HUES64 (cell line): ENCODE data around the gene MCTS1.
"Not testable (repeated sequence)": the region's sequence is repeated elsewhere in the genome, so short reads cannot be mapped to it uniquely, and the experiment has no call there.

Experiments used
- H3K27ac ChIP-seq: 2 replicates; pipeline ENCODE4 v1.7.0; 2013; ENCODE audit warnings: low read depth, low read length, inconsistent platforms
- H3K27me3 ChIP-seq: 2 replicates; pipeline ENCODE4 v1.6.1; 2013; ENCODE audit warnings: mild to moderate bottlenecking, low read length; ENCODE audit not compliant: insufficient read depth
- H3K36me3 ChIP-seq: 2 replicates; pipeline ENCODE4 v1.6.1; 2013; ENCODE audit warnings: mild to moderate bottlenecking, low read length; ENCODE audit not compliant: insufficient read depth
- H3K4me1 ChIP-seq: 2 replicates; pipeline ENCODE4 v1.6.1; 2013; ENCODE audit warnings: mild to moderate bottlenecking, low read length, moderate library complexity; ENCODE audit not compliant: insufficient read depth
- H3K4me3 ChIP-seq: 2 replicates; pipeline ENCODE4 v1.5.1; 2013; ENCODE audit warnings: mild to moderate bottlenecking, low read length, moderate library complexity
- H3K9ac ChIP-seq: 2 replicates; pipeline ENCODE4 v1.6.1; 2013; ENCODE audit warnings: mild to moderate bottlenecking, low read depth, low read length
- H3K9me3 ChIP-seq: 2 replicates; pipeline ENCODE4 v1.6.1; 2013; ENCODE audit warnings: low read depth, low read length; ENCODE audit not compliant: insufficient read depth
- WGBS: fragments of 150-250, 120-280 bp; methylation state at CpG from one replicate; pipeline ENCODE4 v1.1.7; 2013; ENCODE audit warnings: missing lambda C conversion rate; 5-methylcytosine and 5-hydroxymethylcytosine counted together

The MCTS1 gene

DNA sequence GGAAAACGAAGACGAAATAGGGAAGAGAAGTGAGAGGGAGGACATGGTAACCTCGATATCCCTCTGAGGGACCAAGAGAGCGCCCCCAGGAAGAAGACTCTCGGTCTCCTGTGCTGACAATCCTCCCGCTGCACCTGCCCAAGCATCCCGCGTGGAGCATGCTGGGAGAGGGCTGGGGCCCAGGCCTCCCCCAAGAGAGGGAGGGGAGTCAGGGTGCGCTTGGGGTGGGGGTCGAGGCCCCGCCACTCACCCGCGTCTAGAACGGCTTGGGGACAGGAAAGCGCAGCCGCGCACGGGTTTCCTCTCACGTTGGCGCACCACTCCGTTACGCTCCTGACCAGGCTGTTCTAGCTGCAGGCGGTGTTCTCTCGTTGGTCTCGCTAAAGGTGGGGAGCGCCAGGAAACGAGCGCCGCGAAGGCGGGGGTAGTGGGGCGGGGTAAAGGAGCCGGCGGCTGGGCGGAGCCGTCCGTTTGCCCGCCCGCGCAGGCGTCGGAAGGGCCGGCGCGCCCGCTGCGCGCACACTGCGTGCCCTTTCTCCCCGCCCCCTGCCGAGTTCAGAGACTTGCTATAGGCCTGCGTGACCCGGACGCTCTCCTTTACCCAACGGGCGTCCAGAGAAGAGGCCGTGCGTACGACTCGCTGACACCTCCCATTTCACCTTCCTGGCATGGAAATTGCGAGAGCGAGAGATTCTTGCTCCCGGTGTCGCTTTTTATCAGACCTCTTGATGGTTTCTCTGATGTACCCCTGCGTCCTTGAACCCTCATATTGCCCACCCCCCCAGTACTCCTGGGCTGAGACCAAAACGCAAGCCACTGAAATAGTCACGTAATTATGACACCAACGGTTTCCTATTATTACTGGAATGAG is 26.0 kb downstream of the MCTS1 start, which contains the start of gene C1GALT1C1:
TSS of gene C1GALT1C1 (minus strand) at position 388 of the 871 bp plus-strand sequence. CDS start 2,888 bp downstream, outside the sequence.
- peak within 1 kb of the TSS; percentile 89 for H3K4me3 ChIP-seq

DNA sequence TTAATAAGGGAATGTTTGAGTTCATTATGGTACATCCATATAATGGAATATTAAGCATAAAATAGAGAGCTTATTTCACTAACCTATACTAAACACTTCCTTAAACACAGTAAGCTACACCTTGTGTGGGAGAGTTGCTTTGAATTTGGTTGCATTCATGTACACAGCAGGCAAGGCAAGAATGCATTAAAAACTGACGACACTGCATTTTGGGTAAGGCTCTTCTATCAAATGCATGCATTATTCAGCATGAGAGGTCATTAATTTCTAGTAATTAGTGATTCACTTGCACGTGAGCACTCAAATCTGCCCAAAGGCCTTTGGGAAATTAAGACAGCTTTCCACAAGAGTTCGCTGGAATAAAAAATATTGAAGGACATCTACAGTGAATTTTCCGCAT is 34.7 kb downstream of the MCTS1 start:
- H3K9me3 ChIP-seq: no peaks in the 10 kb centered on the region
- H3K27ac ChIP-seq: no peak overlapping the region
- no peaks in the 10 kb centered on the region for H3K27me3 ChIP-seq
- H3K4me1 ChIP-seq: no peaks in the 10 kb centered on the region
- WGBS: 91% methylated on average over 3 of the region's 4 CpGs
- H3K4me3 ChIP-seq: no peak overlapping the region
- H3K9ac ChIP-seq: no peak overlapping the region
- no peaks in the 10 kb centered on the region for H3K36me3 ChIP-seq

More for the DNA sequence above, 26.0 kb downstream of the MCTS1 start, which contains the start of gene C1GALT1C1:
- H3K27ac ChIP-seq: peak within 1 kb of the TSS; percentile 86; the same call in 1 of the 2 replicates
- H3K9me3 ChIP-seq: no peaks in the 10 kb centered on the region
- H3K27me3 ChIP-seq: no peaks in the 10 kb centered on the region
- WGBS: under 1% methylated on average over 68 of the region's 68 CpGs
- H3K36me3 ChIP-seq: no peaks in the 10 kb centered on the region
- H3K9ac ChIP-seq: peak within 1 kb of the TSS; percentile 76
- H3K4me1 ChIP-seq: no peaks in the 10 kb centered on the region

GRCh38 chrX:120642871-120643270 is 39.0 kb downstream of the MCTS1 start:
- H3K4me3 ChIP-seq: no peak overlapping the region
- 83% methylated on average over 1 of the region's 2 CpGs for WGBS
- H3K4me1 ChIP-seq: no peaks in the 10 kb centered on the region
- no peaks in the 10 kb centered on the region for H3K9me3 ChIP-seq
- no peaks in the 10 kb centered on the region for H3K27me3 ChIP-seq
- no peak overlapping the region for H3K27ac ChIP-seq
- H3K36me3 ChIP-seq: no peaks in the 10 kb centered on the region
- H3K9ac ChIP-seq: no peak overlapping the region

DNA sequence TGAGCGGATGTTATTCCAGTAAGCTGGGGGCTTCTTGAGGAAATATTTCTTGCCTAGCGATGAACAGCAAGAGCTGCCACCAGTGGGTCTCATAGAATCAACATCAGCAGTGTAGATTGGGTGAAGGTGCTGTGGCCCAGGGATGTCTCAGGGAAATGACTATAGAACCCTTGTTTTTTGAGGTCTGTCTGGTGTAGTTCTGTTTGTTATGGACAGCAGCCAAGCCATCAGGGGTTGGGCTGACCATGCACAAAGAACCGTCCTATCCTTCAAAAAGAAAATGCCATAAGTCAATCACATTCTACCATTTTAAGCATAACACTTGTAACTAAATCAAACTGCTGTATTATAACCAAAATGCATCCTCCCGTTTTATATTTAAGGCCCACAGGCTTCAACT is 43.2 kb downstream of the MCTS1 start:
- no peaks in the 10 kb centered on the region for H3K9me3 ChIP-seq
- WGBS: 90% methylated on average over 4 of the region's 4 CpGs
- H3K27me3 ChIP-seq: no peaks in the 10 kb centered on the region
- H3K36me3 ChIP-seq: no peaks in the 10 kb centered on the region
- H3K27ac ChIP-seq: no peak overlapping the region
- no peaks in the 10 kb centered on the region for H3K4me1 ChIP-seq
- H3K4me3 ChIP-seq: no peak overlapping the region
- H3K9ac ChIP-seq: no peak overlapping the region

DNA sequence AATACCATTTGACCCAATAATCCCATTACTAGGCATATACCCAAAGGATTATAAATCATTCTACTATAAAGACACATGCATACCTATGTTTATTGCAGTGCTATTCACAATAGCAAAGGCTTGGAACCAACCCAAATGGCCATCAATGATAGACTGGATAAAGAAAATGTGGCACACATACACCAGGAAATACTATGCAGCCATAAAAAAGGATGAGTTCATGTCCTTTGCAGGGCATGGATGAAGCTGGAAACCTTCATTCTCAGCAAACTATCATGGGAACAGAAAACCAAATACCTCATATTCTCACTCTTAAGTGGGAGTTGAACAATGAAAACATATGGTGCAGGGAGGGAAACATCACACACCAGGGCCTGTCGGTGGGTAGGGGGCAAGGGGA is 48.4 kb downstream of the MCTS1 start:
- not testable (repeated sequence) for H3K27me3 ChIP-seq, H3K9ac ChIP-seq, H3K36me3 ChIP-seq, H3K27ac ChIP-seq, H3K4me3 ChIP-seq, H3K4me1 ChIP-seq, H3K9me3 ChIP-seq
- 100% methylated on average over 1 of the region's 1 CpG for WGBS

- no peaks in the 10 kb centered on the region for H3K36me3 ChIP-seq
- H3K27me3 ChIP-seq: no peaks in the 10 kb centered on the region
- no peaks in the 10 kb centered on the region for H3K9me3 ChIP-seq
- no peak overlapping the region for H3K4me3 ChIP-seq
- no peaks in the 10 kb centered on the region for H3K4me1 ChIP-seq
- no peak overlapping the region for H3K27ac ChIP-seq
- H3K9ac ChIP-seq: no peak overlapping the region
- WGBS: 88% methylated on average over 3 of the region's 3 CpGs
Measured at GRCh38 chrX:120653000-120653399, 49.1 kb downstream of the MCTS1 start.

GRCh38 chrX:120660637-120661036 is 56.7 kb downstream of the MCTS1 start:
- H3K4me3 ChIP-seq: no peak overlapping the region
- no peaks in the 10 kb centered on the region; the same call in 1 of the 2 replicates for H3K4me1 ChIP-seq
- H3K9ac ChIP-seq: no peak overlapping the region
- no peaks in the 10 kb centered on the region for H3K9me3 ChIP-seq
- H3K27ac ChIP-seq: no peak overlapping the region
- no peaks in the 10 kb centered on the region for H3K27me3 ChIP-seq
- no peaks in the 10 kb centered on the region for H3K36me3 ChIP-seq
- 83% methylated on average over 3 of the region's 6 CpGs for WGBS
